ENCODE data around the gene NLRP7. TPM values are rescaled to one million over a fixed set of nuclear protein-coding genes. Genes with fewer than 3 reads are reported as not detected.
"Not testable (repeated sequence)": the region's sequence is repeated elsewhere in the genome, so short reads cannot be mapped to it uniquely, and the experiment has no call there.

Gene NLRP7
- total RNA-seq, 1 experiment from 2014 or later: 0.43 TPM

GRCh38 chr19:54971446-54971845 is 24.1 kb upstream of the NLRP7 start:
- H3K4me1 ChIP-seq; H3K27ac Mint-ChIP-seq (ENCODE audit: unreplicated experiment); H3K9me3 ChIP-seq; POLR2A ChIA-PET; H3K4me3 Mint-ChIP-seq (ENCODE audit: unreplicated experiment); H3K9me3 Mint-ChIP-seq (ENCODE audit: unreplicated experiment); H3K27me3 ChIP-seq (replicated peaks; ENCODE audit: control insufficient read depth, insufficient read depth, low read length); DNase-seq; H3K4me1 Mint-ChIP-seq (ENCODE audit: low read depth, unreplicated experiment); BruUV-seq (replicated peaks); H3K36me3 ChIP-seq (ENCODE audit: control insufficient read depth, insufficient read depth, low read length); H3K4me3 ChIP-seq (ENCODE audit: low read depth, low read length); intact Hi-C loops (cut with micrococcal nuclease; ENCODE audit: unreplicated experiment); CTCF ChIA-PET; H3K27me3 Mint-ChIP-seq (ENCODE audit: insufficient read depth, unreplicated experiment): not testable (repeated sequence)
- H3K36me3 Mint-ChIP-seq (ENCODE audit: insufficient read depth, unreplicated experiment): peaks cover 58% of the 10 kb centered on the region

GRCh38 chr19:54969647-54970046 is 22.3 kb upstream of the NLRP7 start:
- peaks cover 42% of the 10 kb centered on the region for H3K36me3 Mint-ChIP-seq (ENCODE audit: insufficient read depth, unreplicated experiment)
- no peaks in the 10 kb centered on the region for H3K27me3 Mint-ChIP-seq (ENCODE audit: insufficient read depth, unreplicated experiment)
- DNase-seq: no peak
- H3K27ac Mint-ChIP-seq (ENCODE audit: unreplicated experiment): no peak overlapping the region
- intact Hi-C loops (cut with micrococcal nuclease; ENCODE audit: unreplicated experiment): no loop called here
- H3K4me3 Mint-ChIP-seq (ENCODE audit: unreplicated experiment): no peak overlapping the region
- Histone ChIP-seq H3K4me3 (ENCODE audit: low read depth, low read length) (no peak overlapping the region), H3K9me3 (no peaks in the 10 kb centered on the region), H3K27me3 (replicated peaks; ENCODE audit: control insufficient read depth, insufficient read depth, low read length) (no peaks in the 10 kb centered on the region), H3K4me1 (no peaks in the 10 kb centered on the region), H3K36me3 (ENCODE audit: control insufficient read depth, insufficient read depth, low read length) (no peaks in the 10 kb centered on the region)
- no TSS peak for BruUV-seq (replicated peaks)
- TF ChIP-seq CTCF (IDR thresholded peaks at IDR 0.05; ENCODE audit: insufficient read depth in 1 of 2, low read depth in 1 of 2, low read length in 1 of 2, severe bottlenecking in 1 of 2, unreplicated experiment in 1 of 2): no peak
- no peaks in the 10 kb centered on the region for H3K9me3 Mint-ChIP-seq (ENCODE audit: unreplicated experiment)
- H3K4me1 Mint-ChIP-seq (ENCODE audit: low read depth, unreplicated experiment): no peaks in the 10 kb centered on the region
- CTCF ChIA-PET: no interaction called here
- POLR2A ChIA-PET: interaction anchor here (0.6 kb wide), 1 partner anchor 29 kb away, joined by 4 read pairs; no protein-coding TSS in a partner anchor

GRCh38 chr19:54967611-54968010 is 20.3 kb upstream of the NLRP7 start:
- H3K9me3 Mint-ChIP-seq (ENCODE audit: unreplicated experiment): no peaks in the 10 kb centered on the region
- ChIA-PET POLR2A (interaction anchor here (0.6 kb wide), 1 partner anchor 757 kb away, joined by 5 read pairs; no protein-coding TSS in a partner anchor), CTCF (no interaction called here)
- Histone ChIP-seq H3K27me3 (replicated peaks; ENCODE audit: control insufficient read depth, insufficient read depth, low read length) (no peaks in the 10 kb centered on the region), H3K9me3 (no peaks in the 10 kb centered on the region), H3K4me3 (ENCODE audit: low read depth, low read length) (no peak overlapping the region), H3K36me3 (ENCODE audit: control insufficient read depth, insufficient read depth, low read length) (no peaks in the 10 kb centered on the region), H3K4me1 (no peaks in the 10 kb centered on the region)
- TF ChIP-seq CTCF (IDR thresholded peaks at IDR 0.05; ENCODE audit: insufficient read depth in 1 of 2, low read depth in 1 of 2, low read length in 1 of 2, severe bottlenecking in 1 of 2, unreplicated experiment in 1 of 2): no peak
- intact Hi-C loops (cut with micrococcal nuclease; ENCODE audit: unreplicated experiment): no loop called here
- no peak for DNase-seq
- H3K27ac Mint-ChIP-seq (ENCODE audit: unreplicated experiment): no peak overlapping the region
- H3K36me3 Mint-ChIP-seq (ENCODE audit: insufficient read depth, unreplicated experiment): peaks cover 24% of the 10 kb centered on the region
- H3K4me3 Mint-ChIP-seq (ENCODE audit: unreplicated experiment): peak overlapping the region; percentile 77
- H3K4me1 Mint-ChIP-seq (ENCODE audit: low read depth, unreplicated experiment): no peaks in the 10 kb centered on the region
- no peaks in the 10 kb centered on the region for H3K27me3 Mint-ChIP-seq (ENCODE audit: insufficient read depth, unreplicated experiment)
- no TSS peak for BruUV-seq (replicated peaks)

- H3K27ac Mint-ChIP-seq (ENCODE audit: unreplicated experiment); intact Hi-C loops (cut with micrococcal nuclease; ENCODE audit: unreplicated experiment); H3K9me3 Mint-ChIP-seq (ENCODE audit: unreplicated experiment); DNase-seq; H3K4me3 ChIP-seq (ENCODE audit: low read depth, low read length); H3K36me3 Mint-ChIP-seq (ENCODE audit: insufficient read depth, unreplicated experiment); BruUV-seq (replicated peaks); H3K4me3 Mint-ChIP-seq (ENCODE audit: unreplicated experiment); H3K4me1 ChIP-seq; H3K36me3 ChIP-seq (ENCODE audit: control insufficient read depth, insufficient read depth, low read length); H3K4me1 Mint-ChIP-seq (ENCODE audit: low read depth, unreplicated experiment); H3K27me3 ChIP-seq (replicated peaks; ENCODE audit: control insufficient read depth, insufficient read depth, low read length); POLR2A ChIA-PET; H3K27me3 Mint-ChIP-seq (ENCODE audit: insufficient read depth, unreplicated experiment); H3K9me3 ChIP-seq: not testable (repeated sequence)
- CTCF ChIA-PET: interaction anchor here (0.5 kb wide), 1 partner anchor 641 kb away, joined by 4 read pairs; no protein-coding TSS in a partner anchor
These were observed 17.7 kb upstream of the NLRP7 start for GRCh38 chr19:54965055-54965454.

All from Caco-2 (cell line).